H1 (cell line): ENCODE measurements around the gene HAVCR1. TPM values are rescaled to one million over a fixed set of nuclear protein-coding genes. Genes with fewer than 3 reads are reported as not detected.

Source experiments
- CTCF ChIA-PET: fragments of 300-600 bp; sonication (Branson Sonifier 250); formaldehyde crosslinking; loops from one replicate; lab custom pipeline; 2021; ENCODE audit not compliant: partially characterized antibody; lab: Charles Lee
- POLR2A ChIA-PET: fragments of 300-600 bp; sonication (Branson Sonifier 250); formaldehyde crosslinking; loops from one replicate; lab custom pipeline; 2021; ENCODE audit warnings: inconsistent platforms; ENCODE audit not compliant: partially characterized antibody; lab: Charles Lee
- DNase-seq, 2 experiments: peaks; one replicate each; pipeline versions ENCODE4 v3.0.0 to v3.0.0-alpha.2; 2010 to 2022; ENCODE audit warnings: low spot score in 2 of 2, low read depth in 1 of 2, mixed read lengths in 1 of 2
- FAIRE-seq: peaks from 2 replicates; lab custom pipeline; 2011; peaks lifted over from hg19 to GRCh38; lab: Jason Lieb, UNC
- H2AFZ ChIP-seq: 2 replicates; pipeline ENCODE4 v1.8.1; 2012; ENCODE audit warnings: low read length, inconsistent platforms
- H2AK5ac ChIP-seq: 2 replicates; pipeline ENCODE4 v1.6.1; 2013; ENCODE audit warnings: low read depth, low read length
- H2BK120ac ChIP-seq: replicated peaks from 2 replicates; pipeline ENCODE3; 2013; ENCODE audit warnings: low read depth, low read length, inconsistent platforms
- H2BK12ac ChIP-seq: 2 replicates; pipeline ENCODE4 v1.6.1; 2013; ENCODE audit warnings: low read depth, low read length
- H2BK15ac ChIP-seq: 2 replicates; pipeline ENCODE4 v1.6.1; 2013; ENCODE audit warnings: low read length
- H2BK20ac ChIP-seq: 2 replicates; pipeline ENCODE4 v1.6.1; 2013; ENCODE audit warnings: low read length
- H2BK5ac ChIP-seq: 2 replicates; pipeline ENCODE4 v1.6.1; 2013; ENCODE audit warnings: low read depth, low read length
- H3K14ac ChIP-seq: 2 replicates; pipeline ENCODE4 v1.6.1; 2013; ENCODE audit warnings: inconsistent platforms; ENCODE audit not compliant: insufficient read length
- H3K18ac ChIP-seq: 2 replicates; pipeline ENCODE4 v1.6.1; 2013; ENCODE audit warnings: low read length; ENCODE audit errors: extremely low read depth
- H3K23ac ChIP-seq: 2 replicates; pipeline ENCODE4 v1.6.1; 2013; ENCODE audit warnings: inconsistent platforms; ENCODE audit not compliant: insufficient read length
- H3K23me2 ChIP-seq: 2 replicates; pipeline ENCODE4 v1.6.1; 2013; ENCODE audit warnings: low read depth, low read length
- H3K27ac ChIP-seq: 2 replicates; pipeline ENCODE4 v1.6.1; 2011; ENCODE audit warnings: low read depth, low read length, inconsistent platforms
- H3K27me3 ChIP-seq, 4 experiments: replicated peaks in 1 of 4; 1 replicate in 1 of 4; 2 replicates in 3 of 4; pipeline versions ENCODE4 v1.6.1 to v1.8.1; 2011 to 2013; ENCODE audit warnings: low read length in 3 of 4, mild to moderate bottlenecking in 3 of 4, inconsistent platforms in 2 of 4, mixed read lengths in 2 of 4, moderate library complexity in 1 of 4; ENCODE audit not compliant: control insufficient read depth in 3 of 4, insufficient read depth in 3 of 4; ENCODE audit errors: extremely low read depth in 1 of 4
- H3K36me3 ChIP-seq, 4 experiments: 2 replicates each; pipeline versions ENCODE4 v1.6.1 to v1.8.1; 2011 to 2013; ENCODE audit warnings: mild to moderate bottlenecking in 4 of 4, low read length in 3 of 4, moderate library complexity in 2 of 4, control low read depth in 1 of 4, inconsistent platforms in 1 of 4; ENCODE audit not compliant: insufficient read depth in 4 of 4, control insufficient read depth in 2 of 4
- H3K4ac ChIP-seq: replicated peaks from 2 replicates; pipeline ENCODE3; 2013; ENCODE audit warnings: low read length, low read depth, mixed read lengths, inconsistent platforms; ENCODE audit not compliant: insufficient read length
- H3K4me1 ChIP-seq, 4 experiments: replicated peaks in 1 of 4; 1 replicate in 1 of 4; 2 replicates in 3 of 4; pipeline versions ENCODE4 v1.6.1 to v1.8.1; 2011 to 2013; ENCODE audit warnings: low read length in 3 of 4, inconsistent platforms in 2 of 4, mixed read lengths in 1 of 4; ENCODE audit not compliant: insufficient read depth in 4 of 4, control insufficient read depth in 3 of 4
- H3K4me2 ChIP-seq, 2 experiments: 2 replicates each; pipeline versions ENCODE4 v1.6.1 to v1.8.1; 2011 to 2013; ENCODE audit warnings: low read depth in 2 of 2, low read length in 2 of 2, control low read depth in 1 of 2, inconsistent platforms in 1 of 2, mild to moderate bottlenecking in 1 of 2; ENCODE audit not compliant: insufficient read depth in 1 of 2
- H3K4me3 ChIP-seq, 4 experiments: fragments of 200-600, 300-600 bp in 1 of 4; sonication (generic), shearing (Covaris generic), sonication (Bioruptor Twin) in 1 of 4; 2 replicates each; pipeline versions ENCODE4 v1.5.1 to v1.8.1; 2011 to 2016; ENCODE audit warnings: low read length in 4 of 4, low read depth in 3 of 4, control low read depth in 2 of 4, inconsistent platforms in 2 of 4, mild to moderate bottlenecking in 2 of 4, mixed read lengths in 1 of 4, moderate library complexity in 1 of 4; ENCODE audit not compliant: insufficient read depth in 2 of 4; ENCODE audit errors: extremely low read depth in 1 of 4
- H3K56ac ChIP-seq: replicated peaks from 2 replicates; pipeline ENCODE3; 2013; ENCODE audit warnings: low read depth, mild to moderate bottlenecking, mixed read lengths, low read length, inconsistent platforms; ENCODE audit not compliant: insufficient read length
- H3K79me1 ChIP-seq: 2 replicates; pipeline ENCODE4 v1.6.1; 2013; ENCODE audit warnings: low read depth, low read length, control low read depth
- H3K79me2 ChIP-seq, 2 experiments: 2 replicates each; pipeline versions ENCODE4 v1.6.1 to v1.8.1; 2012 to 2013; ENCODE audit warnings: low read length in 2 of 2, mild to moderate bottlenecking in 2 of 2, inconsistent platforms in 1 of 2; ENCODE audit not compliant: insufficient read depth in 2 of 2, control insufficient read depth in 1 of 2
- H3K9ac ChIP-seq, 4 experiments: replicated peaks in 1 of 4; 1 replicate in 1 of 4; 2 replicates in 3 of 4; pipeline versions ENCODE4 v1.6.1 to v1.8.1; 2011 to 2013; ENCODE audit warnings: low read depth in 3 of 4, low read length in 3 of 4, control low read depth in 2 of 4, mild to moderate bottlenecking in 2 of 4, moderate library complexity in 2 of 4, inconsistent platforms in 1 of 4; ENCODE audit errors: extremely low read depth in 1 of 4
- H3K9me3 ChIP-seq, 2 experiments: 2 replicates each; pipeline versions ENCODE4 v1.6.1 to v1.8.1; 2012 to 2013; ENCODE audit warnings: mild to moderate bottlenecking in 2 of 2, moderate library complexity in 2 of 2, control low read depth in 1 of 2, inconsistent platforms in 1 of 2, low read depth in 1 of 2, low read length in 1 of 2, mixed read lengths in 1 of 2; ENCODE audit not compliant: insufficient read depth in 2 of 2
- H4K20me1 ChIP-seq, 2 experiments: replicated peaks in 1 of 2; 2 replicates each; pipeline versions ENCODE3 to v1.8.1; 2011 to 2013; ENCODE audit warnings: inconsistent platforms in 2 of 2, low read length in 2 of 2, mild to moderate bottlenecking in 1 of 2; ENCODE audit not compliant: insufficient read depth in 2 of 2, control insufficient read depth in 1 of 2
- H4K5ac ChIP-seq: 2 replicates; pipeline ENCODE4 v1.6.1; 2013; ENCODE audit warnings: low read length, low read depth, mixed read lengths, inconsistent platforms; ENCODE audit not compliant: insufficient read length
- H4K8ac ChIP-seq: 2 replicates; pipeline ENCODE4 v1.8.0; 2013; ENCODE audit warnings: mild to moderate bottlenecking, moderate library complexity, low read length, inconsistent platforms; ENCODE audit not compliant: insufficient read depth; ENCODE audit errors: extremely low read depth
- H4K91ac ChIP-seq: replicated peaks from 2 replicates; pipeline ENCODE3; 2013; ENCODE audit warnings: low read length, mixed read lengths, inconsistent platforms; ENCODE audit not compliant: insufficient read length
- CEBPB ChIP-seq: IDR thresholded peaks from 2 replicates; pipeline ENCODE4 v1.6.1; 2012; ENCODE audit warnings: low read depth, low read length
- CTCF ChIP-seq, 3 experiments: IDR thresholded peaks; 1 replicate in 2 of 3; 2 replicates in 1 of 3; pipeline versions ENCODE4 v1.5.1 to v1.6.1; 2011; ENCODE audit warnings: low read length in 3 of 3, mild to moderate bottlenecking in 3 of 3, inconsistent platforms in 2 of 3, low read depth in 1 of 3, moderate library complexity in 1 of 3; ENCODE audit not compliant: insufficient read depth in 1 of 3; ENCODE audit errors: control extremely low read depth in 1 of 3
- NANOG ChIP-seq: IDR thresholded peaks from 2 replicates; pipeline ENCODE4 v1.6.1; 2011; ENCODE audit warnings: low read length, low read depth, mild to moderate bottlenecking, inconsistent platforms; ENCODE audit not compliant: insufficient read depth, poor library complexity, severe bottlenecking
- SIX5 ChIP-seq: IDR thresholded peaks from 2 replicates; pipeline ENCODE4 v1.6.1; 2011; ENCODE audit warnings: mild to moderate bottlenecking, low read depth, low read length
- WGBS, 2 experiments: shearing (Covaris generic) in 1 of 2; methylation state at CpG; one replicate each; pipeline versions ENCODE4 v1.1.6 to v1.1.7; 2013 to 2015; ENCODE audit warnings: low lambda C conversion rate in 2 of 2, mixed read lengths in 2 of 2, inconsistent platforms in 1 of 2, low coverage in 1 of 2, missing lambda C conversion rate in 1 of 2; ENCODE audit not compliant: insufficient replicate concordance in 2 of 2, insufficient coverage in 1 of 2, insufficient read length in 1 of 2; ENCODE audit errors: extremely low coverage in 1 of 2, missing lambda C conversion rate in 1 of 2; 5-methylcytosine and 5-hydroxymethylcytosine counted together
- polyA plus RNA-seq, 7 experiments: library from polyadenylated mRNA; depleted of rRNA in 3 of 7; stranded (reverse) in 5 of 7; unstranded in 2 of 7; fragments of >200 nt in 5 of 7; fragments of 200-250 nt in 2 of 7; gene quantifications; 1 replicate in 5 of 7; 2 replicates in 1 of 7; 4 replicates in 1 of 7; pipeline versions ENCODE4 v1.2.1 to v1.2.3, GENCODE V29; 2011 to 2013; ENCODE audit warnings: missing spikeins in 2 of 7, mixed read lengths in 2 of 7
- total RNA-seq: library from RNA; stranded (reverse); fragmentation: NEBNext Ultra II Directional; extraction: Animal tissue kit (Norgen Biotek cat#: 25700); gene quantifications from 2 replicates; pipeline ENCODE4 v1.2.1, GENCODE V29; 2021

The HAVCR1 gene
- total and polyA plus RNA-seq, 2 of the 8 experiments (the other 6 are each of a cell fraction or from before 2014, with no cell fraction given), result not detected

GRCh38 chr5:157069949-157070348 is 11.0 kb upstream of the HAVCR1 start:
- no peak overlapping the region for H4K8ac ChIP-seq
- H3K4me3 ChIP-seq, result no peak overlapping the region
- 94% methylated on average over 3 of the region's 3 CpGs; no CpG with 5 or more reads in 1 of the 2 experiments for WGBS, 2 experiments
- no peak overlapping the region for H2AK5ac ChIP-seq
- H3K56ac ChIP-seq, result no peak overlapping the region
- no peak overlapping the region for H2AFZ ChIP-seq
- H3K9me3 ChIP-seq, result no peaks in the 10 kb centered on the region
- FAIRE-seq, result no peak
- no peaks in the 10 kb centered on the region for H3K23me2 ChIP-seq
- H3K4me2 ChIP-seq, result no peak overlapping the region
- H3K79me1 ChIP-seq, result no peaks in the 10 kb centered on the region
- no peaks in the 10 kb centered on the region for H3K4me1 ChIP-seq
- H2BK15ac ChIP-seq, result no peak overlapping the region
- no peak for DNase-seq
- H3K36me3 ChIP-seq, result no peaks in the 10 kb centered on the region
- no peaks in the 10 kb centered on the region for H3K27me3 ChIP-seq
- no peaks in the 10 kb centered on the region for H4K20me1 ChIP-seq
- no peak overlapping the region for H2BK120ac ChIP-seq
- H3K9ac ChIP-seq, result no peak overlapping the region
- H3K27ac ChIP-seq, result no peak overlapping the region
- no peaks in the 10 kb centered on the region for H3K79me2 ChIP-seq
- CTCF ChIA-PET, result interaction anchor here (0.6 to 1.8 kb wide), 3 partner anchors 8 to 980 kb away, joined by 3 to 4 read pairs (median 3); no protein-coding TSS in a partner anchor
- no peak overlapping the region for H3K23ac ChIP-seq
- no peak overlapping the region for H3K18ac ChIP-seq
- TF ChIP-seq SIX5, result no peak
- TF ChIP-seq CEBPB, result peak; percentile 68; the same call in 1 of the 2 replicates
- TF ChIP-seq NANOG, result no peak
- peak in 1 of 3 experiments; percentile 27; a peak in 1 of 4 replicates for TF ChIP-seq CTCF (IDR thresholded peaks at IDR 0.05; ENCODE audit: control extremely low read depth in 1 of 3, insufficient read depth in 1 of 3, low read depth in 1 of 3, low read length in 3 of 3)
- no peak overlapping the region for H2BK5ac ChIP-seq
- no peak overlapping the region for H2BK12ac ChIP-seq
- H3K4ac ChIP-seq, result no peak overlapping the region
- H4K91ac ChIP-seq, result no peak overlapping the region
- H4K5ac ChIP-seq, result no peak overlapping the region
- POLR2A ChIA-PET, result no interaction called here
- H3K14ac ChIP-seq, result no peak overlapping the region
- H2BK20ac ChIP-seq, result no peak overlapping the region
